Smooth muscle cell (in vitro differentiated cells): ENCODE data around the gene ZBTB20. TPM values are rescaled to one million over a fixed set of nuclear protein-coding genes. Genes with fewer than 3 reads are reported as not detected.
A peak's percentile ranks its signal among the peaks of the same experiment; 100 is the strongest.

Experiments
- DNase-seq: peaks from one replicate; lab custom pipeline; 2025; ENCODE audit not compliant: unreplicated experiment; lab: John Stamatoyannopoulos, UW
- H2AFZ ChIP-seq: fragments of 200-600 bp; sonication (generic); 2 replicates; pipeline ENCODE4 v1.6.0; 2016; ENCODE audit warnings: antibody characterized with exemption, low read depth, mild to moderate bottlenecking
- H3F3A ChIP-seq: fragments of 200-600 bp; sonication (generic); 2 replicates; pipeline ENCODE4 v1.6.0; 2017; ENCODE audit warnings: antibody characterized with exemption, low read depth
- H3K27ac ChIP-seq: fragments of 200-600 bp; sonication (generic); 2 replicates; pipeline ENCODE4 v1.5.1; 2016; ENCODE audit warnings: low read depth, mild to moderate bottlenecking
- H3K27me3 ChIP-seq: fragments of 200-600 bp; sonication (generic); 2 replicates; pipeline ENCODE4 v1.6.1; 2016; ENCODE audit warnings: low read depth, mild to moderate bottlenecking
- H3K36me3 ChIP-seq: fragments of 200-600 bp; sonication (generic); 2 replicates; pipeline ENCODE4 v1.5.1; 2016; ENCODE audit warnings: low read depth
- H3K4me1 ChIP-seq: fragments of 200-600 bp; sonication (generic); 2 replicates; pipeline ENCODE4 v1.5.1; 2016; ENCODE audit warnings: low read depth
- H3K4me2 ChIP-seq: fragments of 200-600 bp; sonication (generic); 2 replicates; pipeline ENCODE4 v1.6.0; 2016; ENCODE audit warnings: mild to moderate bottlenecking
- H3K4me3 ChIP-seq: fragments of 200-600 bp; sonication (generic); 2 replicates; pipeline ENCODE4 v1.5.1; 2016; ENCODE audit warnings: mild to moderate bottlenecking
- H3K79me2 ChIP-seq: fragments of 200-600 bp; sonication (generic); 2 replicates; pipeline ENCODE4 v1.6.0; 2016; ENCODE audit warnings: low read depth, mild to moderate bottlenecking
- H3K9ac ChIP-seq: fragments of 200-600 bp; sonication (generic); 2 replicates; pipeline ENCODE4 v1.6.0; 2016; ENCODE audit warnings: low read depth
- H3K9me3 ChIP-seq: fragments of 200-600 bp; sonication (generic); replicated peaks from 2 replicates; pipeline ENCODE4 v1.5.1; 2016; ENCODE audit warnings: low read depth
- H4K20me1 ChIP-seq: fragments of 200-600 bp; sonication (generic); 2 replicates; pipeline ENCODE4 v1.6.0; 2016; ENCODE audit warnings: low read depth
- WGBS: methylation state at CpG from one replicate; pipeline ENCODE4 v1.1.7; 2016; ENCODE audit warnings: low lambda C conversion rate; 5-methylcytosine and 5-hydroxymethylcytosine counted together
- polyA plus RNA-seq: library from polyadenylated mRNA; unstranded; fragments of >200 nt; fragmentation: Nextera tagmentation; extraction: Ambion mirVana; gene quantifications from 2 replicates; pipeline ENCODE4 v1.2.1, GENCODE V29; 2016
- total RNA-seq: library from RNA; depleted of rRNA; stranded (reverse); fragments of >200 nt; gene quantifications from 2 replicates; pipeline ENCODE4 v1.2.3, GENCODE V29; 2014
- TF ChIP-seq, protein P1 (sequence below): fragments of 200-600 bp; sonication (generic); IDR thresholded peaks from 2 replicates; pipeline ENCODE4 v1.5.1; 2017; ENCODE audit warnings: borderline replicate concordance, mild to moderate bottlenecking, antibody characterized with exemption; ENCODE audit not compliant: insufficient read depth, poor library complexity, severe bottlenecking

ZBTB20 gene
- total and polyA plus RNA-seq, 2 experiments from 2014 or later: 4.9 to 6.8 TPM

DNA sequence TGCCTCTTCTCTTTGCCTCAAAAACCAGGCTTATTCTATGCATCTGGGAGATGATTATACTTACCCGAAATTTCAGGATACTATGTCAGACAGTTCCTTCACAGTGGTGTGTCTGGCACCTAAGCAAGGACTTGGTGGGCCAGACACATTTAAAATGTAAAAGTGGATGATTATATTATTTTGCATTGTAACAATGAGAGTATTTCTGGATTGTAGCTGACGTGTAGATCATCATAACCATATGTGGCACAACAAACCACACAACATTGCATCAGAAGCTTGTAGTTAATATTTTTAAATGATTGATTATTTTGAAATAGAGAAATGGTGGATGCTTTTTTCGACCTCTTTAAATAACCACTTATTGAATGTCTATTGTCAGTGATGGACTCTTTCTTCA is 744.2 kb downstream of the ZBTB20 start:
- H3K79me2 ChIP-seq: no peaks in the 10 kb centered on the region
- DNase-seq: no peak
- no peaks in the 10 kb centered on the region for H3K9me3 ChIP-seq
- no peaks in the 10 kb centered on the region for H3K36me3 ChIP-seq
- H3K27ac ChIP-seq: no peak overlapping the region
- H3K4me3 ChIP-seq: no peak overlapping the region
- WGBS: 79% methylated on average over 3 of the region's 3 CpGs
- TF ChIP-seq, protein P1, sequence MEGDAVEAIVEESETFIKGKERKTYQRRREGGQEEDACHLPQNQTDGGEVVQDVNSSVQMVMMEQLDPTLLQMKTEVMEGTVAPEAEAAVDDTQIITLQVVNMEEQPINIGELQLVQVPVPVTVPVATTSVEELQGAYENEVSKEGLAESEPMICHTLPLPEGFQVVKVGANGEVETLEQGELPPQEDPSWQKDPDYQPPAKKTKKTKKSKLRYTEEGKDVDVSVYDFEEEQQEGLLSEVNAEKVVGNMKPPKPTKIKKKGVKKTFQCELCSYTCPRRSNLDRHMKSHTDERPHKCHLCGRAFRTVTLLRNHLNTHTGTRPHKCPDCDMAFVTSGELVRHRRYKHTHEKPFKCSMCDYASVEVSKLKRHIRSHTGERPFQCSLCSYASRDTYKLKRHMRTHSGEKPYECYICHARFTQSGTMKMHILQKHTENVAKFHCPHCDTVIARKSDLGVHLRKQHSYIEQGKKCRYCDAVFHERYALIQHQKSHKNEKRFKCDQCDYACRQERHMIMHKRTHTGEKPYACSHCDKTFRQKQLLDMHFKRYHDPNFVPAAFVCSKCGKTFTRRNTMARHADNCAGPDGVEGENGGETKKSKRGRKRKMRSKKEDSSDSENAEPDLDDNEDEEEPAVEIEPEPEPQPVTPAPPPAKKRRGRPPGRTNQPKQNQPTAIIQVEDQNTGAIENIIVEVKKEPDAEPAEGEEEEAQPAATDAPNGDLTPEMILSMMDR: no peak
- H3K27me3 ChIP-seq: no peaks in the 10 kb centered on the region
- no peak overlapping the region for H3K9ac ChIP-seq
- no peaks in the 10 kb centered on the region for H3F3A ChIP-seq
- H4K20me1 ChIP-seq: no peaks in the 10 kb centered on the region
- H3K4me2 ChIP-seq: no peak overlapping the region
- no peaks in the 10 kb centered on the region for H3K4me1 ChIP-seq
- H2AFZ ChIP-seq: no peak overlapping the region

DNA sequence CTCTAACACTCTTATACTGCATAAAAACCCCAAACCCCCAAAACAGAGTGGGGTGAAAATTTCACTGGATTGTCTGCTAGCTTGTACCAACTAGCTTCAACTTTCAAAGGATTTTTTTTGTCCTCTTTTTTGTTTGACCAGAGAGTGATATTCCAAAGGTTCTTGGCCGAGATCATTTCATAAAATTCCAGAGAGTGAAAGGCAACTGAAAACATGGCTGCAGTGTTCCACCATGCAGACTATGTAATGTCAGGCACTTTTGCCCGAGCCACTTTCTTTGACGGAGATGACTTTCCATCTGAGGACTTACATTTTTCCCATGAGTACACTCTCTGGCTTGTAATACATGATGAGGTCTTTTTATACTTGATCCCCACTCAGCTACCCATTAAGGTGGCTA is 745.7 kb downstream of the ZBTB20 start:
- Histone ChIP-seq H3K79me2 (no peaks in the 10 kb centered on the region), H3F3A (no peaks in the 10 kb centered on the region), H3K4me1 (no peaks in the 10 kb centered on the region), H3K4me3 (no peak overlapping the region), H3K4me2 (no peak overlapping the region), H3K27ac (peak overlapping the region; percentile 94), H4K20me1 (no peaks in the 10 kb centered on the region), H3K27me3 (no peaks in the 10 kb centered on the region), H3K9me3 (no peaks in the 10 kb centered on the region), H3K9ac (no peak overlapping the region), H2AFZ (no peak overlapping the region), H3K36me3 (no peaks in the 10 kb centered on the region)
- WGBS: 86% methylated on average over 3 of the region's 3 CpGs
- no peak for DNase-seq
- TF ChIP-seq, protein P1: no peak

DNA sequence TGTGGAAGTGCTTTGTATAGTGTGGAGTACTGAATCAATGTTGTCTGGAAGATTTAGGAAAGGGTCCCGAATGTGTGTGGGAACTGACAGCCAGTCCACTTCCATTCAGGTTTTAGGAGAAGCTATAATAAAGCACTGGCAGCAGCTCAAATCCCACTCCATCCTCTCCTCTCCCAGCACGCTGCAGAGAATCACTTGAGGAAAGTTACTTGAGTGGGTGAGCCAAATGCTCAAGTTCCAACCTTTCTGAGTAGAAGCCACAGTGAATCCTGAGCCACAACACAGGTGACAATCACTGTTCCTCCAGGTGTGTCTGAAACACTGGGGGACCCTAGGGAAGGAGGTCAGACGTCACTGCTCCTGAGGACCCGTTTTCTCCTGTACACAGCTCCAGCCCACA is 746.7 kb downstream of the ZBTB20 start:
- H4K20me1 ChIP-seq: no peaks in the 10 kb centered on the region
- no peaks in the 10 kb centered on the region for H3K79me2 ChIP-seq
- H3F3A ChIP-seq: no peaks in the 10 kb centered on the region
- no peaks in the 10 kb centered on the region for H3K4me1 ChIP-seq
- TF ChIP-seq, protein P1: no peak
- H3K9me3 ChIP-seq: no peaks in the 10 kb centered on the region
- peak overlapping the region; percentile 94 for H3K27ac ChIP-seq
- H3K4me2 ChIP-seq: peak overlapping the region; percentile 68
- H3K27me3 ChIP-seq: no peaks in the 10 kb centered on the region
- H2AFZ ChIP-seq: no peak overlapping the region
- H3K4me3 ChIP-seq: no peak overlapping the region
- no peak for DNase-seq
- no peaks in the 10 kb centered on the region for H3K36me3 ChIP-seq
- H3K9ac ChIP-seq: peak overlapping the region; percentile 86
- 75% methylated on average over 4 of the region's 4 CpGs for WGBS

DNA sequence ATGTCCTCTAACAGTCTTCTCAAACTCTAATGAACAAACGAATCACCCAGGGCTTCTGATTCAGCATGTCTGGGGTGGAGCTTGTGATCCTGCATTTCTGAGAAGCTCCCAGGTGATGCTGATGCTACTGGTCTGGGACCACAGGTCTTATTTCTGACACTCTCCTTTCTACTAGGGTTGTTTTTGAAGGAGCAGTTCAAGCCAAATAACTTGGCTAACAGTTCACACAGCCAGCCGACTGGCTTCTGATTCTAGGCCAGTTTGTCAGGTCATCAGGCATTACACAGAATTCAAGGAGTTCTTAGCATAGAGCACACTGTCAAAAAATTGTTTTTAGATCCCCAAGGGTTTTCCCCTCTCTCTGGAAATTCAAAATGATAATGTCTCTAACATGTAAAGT is 752.5 kb downstream of the ZBTB20 start:
- DNase-seq: no peak
- no peak overlapping the region for H3K4me2 ChIP-seq
- no peak overlapping the region for H2AFZ ChIP-seq
- H3K4me1 ChIP-seq: no peaks in the 10 kb centered on the region
- TF ChIP-seq, protein P1: no peak
- no peaks in the 10 kb centered on the region for H3K36me3 ChIP-seq
- no peaks in the 10 kb centered on the region for H3K79me2 ChIP-seq
- no peaks in the 10 kb centered on the region for H4K20me1 ChIP-seq
- no peak overlapping the region for H3K9ac ChIP-seq
- H3K27me3 ChIP-seq: no peaks in the 10 kb centered on the region
- WGBS: 80% methylated on average over 2 of the region's 2 CpGs
- no peak overlapping the region for H3K27ac ChIP-seq
- H3K9me3 ChIP-seq: no peaks in the 10 kb centered on the region
- H3F3A ChIP-seq: no peaks in the 10 kb centered on the region
- H3K4me3 ChIP-seq: no peak overlapping the region
